Psoas muscle (tissue), 8 donors: ENCODE measurements around the gene BPTF. TPM values are rescaled to one million over a fixed set of nuclear protein-coding genes. Genes with fewer than 3 reads are reported as not detected.
"Not testable (repeated sequence)": the region's sequence is repeated elsewhere in the genome, so short reads cannot be mapped to it uniquely, and the experiment has no call there.

ENCODE experiments used
- ATAC-seq, 4 donors: fragments of 200-7000 bp; cut with Tn5 transposase; one replicate each; pipeline ENCODE4 v1.9.1; 2020; ENCODE audit warnings: moderate library complexity in 3 of 4, mild to moderate bottlenecking in 2 of 4
- DNase-seq, 2 donors: peaks; one replicate each; pipeline ENCODE4 v3.0.0-alpha.2; 2020
- H3K27ac ChIP-seq: fragments of 200-600 bp; one replicate; pipeline ENCODE4 v1.8.0; 2022
- H3K27me3 ChIP-seq, 3 donors: fragments of 200-600 bp in 1 of 3; one replicate each; pipeline versions ENCODE4 v1.6.1 to v1.8.0; 2013 to 2022; ENCODE audit warnings: low read length in 2 of 3, mild to moderate bottlenecking in 2 of 3, moderate library complexity in 1 of 3; ENCODE audit not compliant: insufficient read depth in 3 of 3
- H3K36me3 ChIP-seq, 2 donors: fragments of 200-600 bp in 1 of 2; one replicate each; pipeline versions ENCODE4 v1.6.1 to v1.8.0; 2013 to 2022; ENCODE audit warnings: low read depth in 1 of 2, mild to moderate bottlenecking in 1 of 2, moderate library complexity in 1 of 2; ENCODE audit not compliant: insufficient read depth in 1 of 2
- H3K4me1 ChIP-seq: fragments of 200-600 bp; one replicate; pipeline ENCODE4 v1.8.0; 2022
- H3K4me3 ChIP-seq: fragments of 200-600 bp; one replicate; pipeline ENCODE4 v1.8.0; 2022; ENCODE audit warnings: mild to moderate bottlenecking
- H3K9me3 ChIP-seq: fragments of 200-600 bp; one replicate; pipeline ENCODE4 v1.8.0; 2022
- CTCF ChIP-seq: fragments of 200-600 bp; IDR thresholded peaks from one replicate; pipeline ENCODE4 v1.8.0; 2022; ENCODE audit warnings: antibody characterized with exemption
- WGBS, 3 donors: extraction: QIAGEN DNeasy Blood & Tissue Kit; methylation state at CpG; one replicate each; pipeline versions ENCODE4 v1.1.6 to v1.1.7; 2013; 5-methylcytosine and 5-hydroxymethylcytosine counted together
- intact Hi-C, 2 donors: fragments of 100-400 bp; cut with DNase I; formaldehyde crosslinking; loops; one replicate each; pipeline versions ENCODE4 v1.11.0 to v1.14.2; 2022
- polyA plus RNA-seq, 3 donors: library from polyadenylated mRNA; stranded (reverse); fragments of 200-250 nt; gene quantifications; one replicate each; pipeline ENCODE4 v1.2.3, GENCODE V29; 2013
- total RNA-seq, 4 donors: library from RNA; stranded (reverse); fragmentation: NEBNext Ultra II Directional in 2 of 4; extraction: Animal tissue kit (Norgen Biotek cat#: 25700) in 2 of 4; gene quantifications; one replicate each; pipeline versions ENCODE4 v1.2.1 to v1.2.4, GENCODE V29; 2021 to 2023
- donor health status: healthy with polysubstance abuse.
- donor health status: DM: no; HTN: no; CAD: no; lungs with moderate emphysema.
- donor health status: Bipolar disorder and iron deficiency.
- donor health status: healthy.
- donor health status: DM: yes; HTN: yes; CAD: no.
- donor health status: DM: no; HTN: no; CAD: no.
- donor health status: DM: no; HTN: no; CAD: no.
- donor health status: DM: yes; HTN: yes; CAD: no.

The BPTF gene
- total and polyA plus RNA-seq, 7 donors = 10.0 to 60.9 (median 48.0) TPM

- Histone ChIP-seq H3K36me3 (peaks cover 3 to 39% of the 10 kb centered on the region in 2 donors), H3K27me3 (no peaks in the 10 kb centered on the region), H3K4me3 (no peak overlapping the region), H3K9me3 (no peaks in the 10 kb centered on the region), H3K4me1 (no peaks in the 10 kb centered on the region), H3K27ac (no peak overlapping the region)
- TF ChIP-seq CTCF = no peak
- WGBS, 3 donors = 33 to 79% (median 50%) methylated on average over 1 of the region's 1 CpG
- DNase-seq (no peak), ATAC-seq (no peak)
- intact Hi-C loops = no loop called here
These were observed 59.4 kb downstream of the BPTF start for GRCh38 chr17:67884741-67885140.

- no peak for TF ChIP-seq CTCF
- H3K27ac ChIP-seq = no peak overlapping the region
- peaks cover 6 to 77% of the 10 kb centered on the region in 2 donors for H3K36me3 ChIP-seq
- 73 to 82% (median 79%) methylated on average over 6 of the region's 6 CpGs for WGBS, 3 donors
- no peak for DNase-seq
- no peaks in the 10 kb centered on the region for H3K4me1 ChIP-seq
- intact Hi-C loops = no loop called here
- H3K27me3 ChIP-seq = no peaks in the 10 kb centered on the region
- no peak for ATAC-seq
- no peaks in the 10 kb centered on the region for H3K9me3 ChIP-seq
- H3K4me3 ChIP-seq = no peak overlapping the region
These were observed 66.3 kb downstream of the BPTF start for GRCh38 chr17:67891481-67892119.

- Histone ChIP-seq H3K36me3 (peaks cover 5 to 92% of the 10 kb centered on the region in 2 donors), H3K27ac (no peak overlapping the region), H3K27me3 (no peaks in the 10 kb centered on the region), H3K9me3 (no peaks in the 10 kb centered on the region), H3K4me3 (no peak overlapping the region), H3K4me1 (no peaks in the 10 kb centered on the region)
- 76 to 79% (median 79%) methylated on average over 12 of the region's 12 CpGs for WGBS, 3 donors
- intact Hi-C loops = no loop called here
- DNase-seq = no peak
- TF ChIP-seq CTCF = no peak
- no peak for ATAC-seq
These were observed 77.4 kb downstream of the BPTF start for GRCh38 chr17:67902511-67903231.

GRCh38 chr17:67905298-67905697, 80.0 kb downstream of the BPTF start:
- H3K27ac ChIP-seq, H3K27me3 ChIP-seq, DNase-seq, intact Hi-C loops, H3K9me3 ChIP-seq, ATAC-seq, H3K4me1 ChIP-seq, H3K4me3 ChIP-seq: not testable (repeated sequence)
- WGBS, 3 donors = 67 to 70% (median 69%) methylated on average over 2 of the region's 2 CpGs
- peaks cover 10 to 87% of the 10 kb centered on the region in 2 donors for H3K36me3 ChIP-seq

- intact Hi-C loops, ATAC-seq, H3K27me3 ChIP-seq, DNase-seq, H3K4me3 ChIP-seq, H3K4me1 ChIP-seq, H3K27ac ChIP-seq, H3K9me3 ChIP-seq: not testable (repeated sequence)
- H3K36me3 ChIP-seq = peaks cover 5 to 89% of the 10 kb centered on the region in 2 donors
- 96 to 98% (median 97%) methylated on average over 7 of the region's 7 CpGs for WGBS, 3 donors
These were observed 85.0 kb downstream of the BPTF start for GRCh38 chr17:67910117-67910803.
